ENCODE measurements around the gene AKT3. TPM values are rescaled to one million over a fixed set of nuclear protein-coding genes. Genes with fewer than 3 reads are reported as not detected.

The AKT3 gene
- polyA plus RNA-seq, 2 of the 4 experiments (the other 2 are of a cell fraction) = 18.4 to 43.5 TPM

- TF ChIP-seq KDM1A (IDR thresholded peaks at IDR 0.05; ENCODE audit: low read depth) = no peak
- TF ChIP-seq MAFK (IDR thresholded peaks at IDR 0.05; ENCODE audit: partially characterized antibody) = no peak
- no peak for TF ChIP-seq RFX5 (IDR thresholded peaks at IDR 0.05)
- no peak for TF ChIP-seq NR3C1 (IDR thresholded peaks at IDR 0.05)
- TF ChIP-seq JUNB (IDR thresholded peaks at IDR 0.05) = no peak
These were observed 107.2 kb downstream of the AKT3 start (continued) for GRCh38 chr1:243742819-243743218.

- H3K4me2 ChIP-seq = no peak overlapping the region
- CTCF ChIA-PET = interaction anchor here (1.5 kb wide), 1 partner anchor 10 kb away, joined by 3 read pairs; no protein-coding TSS in a partner anchor
- H3K4me3 ChIP-seq = no peak overlapping the region
- ATAC-seq = no peak
- no peaks in the 10 kb centered on the region for H3K9me3 ChIP-seq
- H3K4me1 ChIP-seq = peaks cover 8% of the 10 kb centered on the region; the same call in 2 of the 3 replicates
- POLR2A ChIA-PET = no interaction called here
- 86% methylated on average over 2 of the region's 2 CpGs for WGBS (ENCODE audit: missing lambda C conversion rate)
- TF ChIP-seq MAX (IDR thresholded peaks at IDR 0.05) (no peak), KDM1A (IDR thresholded peaks at IDR 0.05; ENCODE audit: low read depth) (no peak), ELK1 (IDR thresholded peaks at IDR 0.05; ENCODE audit: low read depth, low read length) (no peak), RARB (CRISPR knock-in tag; IDR thresholded peaks at IDR 0.05) (no peak), HMGXB4 (CRISPR knock-in tag; IDR thresholded peaks at IDR 0.05; ENCODE audit: borderline replicate concordance) (no peak), ZFP36 (IDR thresholded peaks at IDR 0.05; ENCODE audit: borderline replicate concordance, partially characterized antibody) (no peak)
- FAIRE-seq = no peak
- no peak for DNase-seq (ENCODE audit: low read depth in 1 of 2, low spot score in 1 of 2)
- H3K27ac ChIP-seq = no peak overlapping the region
These were observed 109.6 kb downstream of the AKT3 start for GRCh38 chr1:243740255-243740999.

- DNase-seq (ENCODE audit: low read depth in 1 of 2, low spot score in 1 of 2) (no peak), ATAC-seq (no peak), FAIRE-seq (no peak)
- ChIA-PET POLR2A (no interaction called here), CTCF (no interaction called here)
- no peak for TF ChIP-seq ZNF302 (CRISPR knock-in tag; IDR thresholded peaks at IDR 0.05)
- no peak for TF ChIP-seq ESRRA (IDR thresholded peaks at IDR 0.05; ENCODE audit: borderline replicate concordance, low read length)
- TF ChIP-seq REST (IDR thresholded peaks at IDR 0.05) = no peak
- TF ChIP-seq MAX (IDR thresholded peaks at IDR 0.05) = no peak
- TF ChIP-seq FOXS1 (CRISPR knock-in tag; IDR thresholded peaks at IDR 0.05) = no peak
- TF ChIP-seq CEBPB (IDR thresholded peaks at IDR 0.05) = no peak
- 83% methylated on average over 3 of the region's 3 CpGs for WGBS (ENCODE audit: missing lambda C conversion rate)
- Histone ChIP-seq H3K27ac (no peak overlapping the region), H3K4me1 (peaks cover 8% of the 10 kb centered on the region; the same call in 2 of the 3 replicates), H3K4me3 (no peak overlapping the region), H3K9me3 (no peaks in the 10 kb centered on the region), H3K4me2 (no peak overlapping the region)
These were observed 110.6 kb downstream of the AKT3 start for GRCh38 chr1:243739335-243740003.

Data from A549 (cell line).